Astrocyte (in vitro differentiated cells and primary cell): ENCODE measurements around the gene ITGAV. TPM values are rescaled to one million over a fixed set of nuclear protein-coding genes. Genes with fewer than 3 reads are reported as not detected.

Source experiments
- DNase-seq: peaks from one replicate; pipeline ENCODE4 v3.0.0-alpha.2; 2010; ENCODE audit warnings: low read depth
- FAIRE-seq: peaks from 2 replicates; lab custom pipeline; 2011; peaks lifted over from hg19 to GRCh38; lab: Jason Lieb, UNC
- H2AFZ ChIP-seq: 2 replicates; pipeline ENCODE4 v1.6.0; 2012; ENCODE audit warnings: low read depth, low read length, inconsistent platforms
- H3K27ac ChIP-seq: 2 replicates; pipeline ENCODE4 v1.5.1; 2011; ENCODE audit warnings: low read depth, low read length, inconsistent platforms
- H3K27me3 ChIP-seq: 2 replicates; pipeline ENCODE4 v1.6.0; 2011; ENCODE audit warnings: low read length, inconsistent platforms; ENCODE audit not compliant: insufficient read depth
- H3K36me3 ChIP-seq: 2 replicates; pipeline ENCODE4 v1.5.1; 2011; ENCODE audit warnings: low read length, inconsistent platforms; ENCODE audit not compliant: insufficient read depth
- H3K4me1 ChIP-seq: 2 replicates; pipeline ENCODE4 v1.5.1; 2011; ENCODE audit warnings: low read length, inconsistent platforms; ENCODE audit not compliant: insufficient read depth
- H3K4me2 ChIP-seq: 2 replicates; pipeline ENCODE4 v1.6.0; 2012; ENCODE audit warnings: low read length, inconsistent platforms
- H3K4me3 ChIP-seq: 2 replicates; pipeline ENCODE4 v1.5.1; 2011; ENCODE audit warnings: low read depth, mild to moderate bottlenecking, low read length, inconsistent platforms; ENCODE audit not compliant: insufficient read depth
- H3K79me2 ChIP-seq: 2 replicates; pipeline ENCODE4 v1.6.0; 2012; ENCODE audit warnings: mild to moderate bottlenecking, low read length, inconsistent platforms; ENCODE audit not compliant: insufficient read depth
- H3K9ac ChIP-seq: 2 replicates; pipeline ENCODE4 v1.6.0; 2012; ENCODE audit warnings: mild to moderate bottlenecking, low read length, inconsistent platforms
- H3K9me3 ChIP-seq: 2 replicates; pipeline ENCODE4 v1.5.1; 2012; ENCODE audit warnings: low read depth, mild to moderate bottlenecking, low read length, inconsistent platforms; ENCODE audit not compliant: insufficient read depth
- H4K20me1 ChIP-seq: 2 replicates; pipeline ENCODE4 v1.6.0; 2012; ENCODE audit warnings: low read length, inconsistent platforms; ENCODE audit not compliant: insufficient read depth
- H3K27ac Mint-ChIP-seq: one replicate; pipeline ENCODE4 v1.8.0; 2021; ENCODE audit warnings: mild to moderate bottlenecking, mixed read lengths; ENCODE audit not compliant: unreplicated experiment
- H3K27me3 Mint-ChIP-seq: one replicate; pipeline ENCODE4 v1.8.0; 2021; ENCODE audit warnings: low read depth, mixed read lengths; ENCODE audit not compliant: unreplicated experiment
- H3K36me3 Mint-ChIP-seq: one replicate; pipeline ENCODE4 v1.8.0; 2021; ENCODE audit warnings: low read depth, mixed read lengths; ENCODE audit not compliant: unreplicated experiment
- H3K4me1 Mint-ChIP-seq: one replicate; pipeline ENCODE4 v1.8.0; 2021; ENCODE audit warnings: low read depth, mixed read lengths; ENCODE audit not compliant: unreplicated experiment
- H3K4me3 Mint-ChIP-seq: one replicate; pipeline ENCODE4 v1.8.0; 2021; ENCODE audit warnings: mild to moderate bottlenecking, moderate library complexity, mixed read lengths; ENCODE audit not compliant: unreplicated experiment
- H3K9me3 Mint-ChIP-seq: one replicate; pipeline ENCODE4 v1.8.0; 2021; ENCODE audit warnings: mild to moderate bottlenecking, mixed read lengths; ENCODE audit not compliant: unreplicated experiment
- CTCF ChIP-seq: IDR thresholded peaks from 2 replicates; pipeline ENCODE4 v1.5.1; 2011; ENCODE audit warnings: low read depth, mild to moderate bottlenecking, inconsistent platforms, low read length, moderate library complexity; ENCODE audit not compliant: insufficient read depth
- EZH2 ChIP-seq: IDR thresholded peaks from 2 replicates; pipeline ENCODE4 v1.6.1; 2012; ENCODE audit warnings: mild to moderate bottlenecking, low read length, inconsistent platforms; ENCODE audit not compliant: insufficient read depth
- total RNA-seq: library from RNA; stranded (reverse); gene quantifications from 2 replicates; pipeline ENCODE4 v1.2.1, GENCODE V29; 2021

Gene ITGAV
- total RNA-seq, 1 donor from 2014 or later = 661 TPM

GRCh38 chr2:186559370-186559769, 30.5 kb upstream of the ITGAV start:
- Histone ChIP-seq H3K9ac (no peak overlapping the region), H3K4me3 (no peak overlapping the region), H3K79me2 (no peaks in the 10 kb centered on the region), H4K20me1 (no peaks in the 10 kb centered on the region), H3K27ac (no peak overlapping the region), H3K36me3 (no peaks in the 10 kb centered on the region), H3K9me3 (no peaks in the 10 kb centered on the region), H3K4me2 (no peak overlapping the region), H3K27me3 (no peaks in the 10 kb centered on the region), H2AFZ (no peak overlapping the region), H3K4me1 (peaks cover 8% of the 10 kb centered on the region)
- TF ChIP-seq CTCF (no peak), EZH2 (no peak)
- FAIRE-seq (no peak), DNase-seq (no peak)
- H3K27ac Mint-ChIP-seq = no peak overlapping the region
- H3K4me1 Mint-ChIP-seq = peaks cover 41% of the 10 kb centered on the region
- no peaks in the 10 kb centered on the region for H3K27me3 Mint-ChIP-seq
- no peaks in the 10 kb centered on the region for H3K36me3 Mint-ChIP-seq
- peaks cover 10% of the 10 kb centered on the region for H3K9me3 Mint-ChIP-seq
- H3K4me3 Mint-ChIP-seq = no peak overlapping the region

GRCh38 chr2:186559848-186560247, 30.0 kb upstream of the ITGAV start:
- peaks cover 10% of the 10 kb centered on the region for H3K9me3 Mint-ChIP-seq
- Histone ChIP-seq H2AFZ (no peak overlapping the region), H4K20me1 (no peaks in the 10 kb centered on the region), H3K4me1 (peaks cover 3% of the 10 kb centered on the region), H3K79me2 (no peaks in the 10 kb centered on the region), H3K9me3 (no peaks in the 10 kb centered on the region), H3K4me2 (no peak overlapping the region), H3K9ac (no peak overlapping the region), H3K4me3 (no peak overlapping the region), H3K36me3 (no peaks in the 10 kb centered on the region), H3K27ac (no peak overlapping the region), H3K27me3 (no peaks in the 10 kb centered on the region)
- no peaks in the 10 kb centered on the region for H3K27me3 Mint-ChIP-seq
- DNase-seq (no peak), FAIRE-seq (no peak)
- TF ChIP-seq EZH2 = no peak
- TF ChIP-seq CTCF = no peak
- H3K36me3 Mint-ChIP-seq = no peaks in the 10 kb centered on the region
- peak overlapping the region; percentile 21 for H3K27ac Mint-ChIP-seq
- no peak overlapping the region for H3K4me3 Mint-ChIP-seq
- peaks cover 36% of the 10 kb centered on the region for H3K4me1 Mint-ChIP-seq

- DNase-seq = no peak
- Histone ChIP-seq H3K27me3 (no peaks in the 10 kb centered on the region), H4K20me1 (no peaks in the 10 kb centered on the region), H2AFZ (no peak overlapping the region), H3K9me3 (no peaks in the 10 kb centered on the region), H3K4me3 (no peak overlapping the region), H3K4me1 (no peaks in the 10 kb centered on the region), H3K36me3 (no peaks in the 10 kb centered on the region), H3K4me2 (no peak overlapping the region), H3K79me2 (no peaks in the 10 kb centered on the region), H3K9ac (no peak overlapping the region), H3K27ac (no peak overlapping the region)
- Mint-ChIP-seq H3K27ac (peak overlapping the region; percentile 21), H3K27me3 (no peaks in the 10 kb centered on the region), H3K4me3 (no peak overlapping the region), H3K9me3 (peaks cover 10% of the 10 kb centered on the region), H3K4me1 (peaks cover 32% of the 10 kb centered on the region), H3K36me3 (no peaks in the 10 kb centered on the region)
- TF ChIP-seq EZH2 (no peak), CTCF (no peak)
- no peak for FAIRE-seq
Measured at GRCh38 chr2:186560254-186560653, 29.6 kb upstream of the ITGAV start.
